Measurements from ENCODE around the gene MAGI2. TPM values are rescaled to one million over a fixed set of nuclear protein-coding genes. Genes with fewer than 3 reads are reported as not detected.

Gene MAGI2
- total RNA-seq, 1 experiment from 2014 or later: 0.52 TPM

DNA sequence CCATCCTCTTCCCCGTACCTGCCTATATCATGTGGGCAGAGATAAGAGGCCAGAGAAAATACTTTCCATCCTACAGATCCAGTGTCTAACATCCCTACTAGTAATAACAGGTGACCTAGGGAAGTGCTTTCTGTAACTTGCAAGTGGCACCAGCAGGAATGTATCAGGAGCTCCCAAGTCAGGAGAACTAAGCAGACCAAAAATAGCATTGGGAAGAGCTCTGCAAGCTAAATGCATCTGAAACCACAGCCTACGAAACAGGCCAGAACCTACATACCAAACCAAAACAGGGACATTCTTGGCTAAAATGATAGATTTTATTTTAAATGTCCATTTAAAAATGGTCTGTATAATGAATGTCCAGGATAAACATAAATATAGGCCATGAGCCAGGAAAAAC lies 974.1 kb downstream of the MAGI2 start:
- H3K4me1 Mint-ChIP-seq (ENCODE audit: low read depth, unreplicated experiment): no peaks in the 10 kb centered on the region
- no peak overlapping the region for H3K4me3 Mint-ChIP-seq (ENCODE audit: low read depth, unreplicated experiment)
- no peak overlapping the region for H3K27ac Mint-ChIP-seq (ENCODE audit: unreplicated experiment)
- H3K27me3 Mint-ChIP-seq (ENCODE audit: unreplicated experiment): no peaks in the 10 kb centered on the region
- intact Hi-C loops (cut with micrococcal nuclease; ENCODE audit: unreplicated experiment): no loop called here
- no peak for DNase-seq
- H3K9me3 Mint-ChIP-seq (ENCODE audit: low read depth, unreplicated experiment): no peaks in the 10 kb centered on the region
- CTCF ChIA-PET: no interaction called here
- no peaks in the 10 kb centered on the region for H3K36me3 Mint-ChIP-seq (ENCODE audit: insufficient read depth, unreplicated experiment)
- TF ChIP-seq, protein P1, sequence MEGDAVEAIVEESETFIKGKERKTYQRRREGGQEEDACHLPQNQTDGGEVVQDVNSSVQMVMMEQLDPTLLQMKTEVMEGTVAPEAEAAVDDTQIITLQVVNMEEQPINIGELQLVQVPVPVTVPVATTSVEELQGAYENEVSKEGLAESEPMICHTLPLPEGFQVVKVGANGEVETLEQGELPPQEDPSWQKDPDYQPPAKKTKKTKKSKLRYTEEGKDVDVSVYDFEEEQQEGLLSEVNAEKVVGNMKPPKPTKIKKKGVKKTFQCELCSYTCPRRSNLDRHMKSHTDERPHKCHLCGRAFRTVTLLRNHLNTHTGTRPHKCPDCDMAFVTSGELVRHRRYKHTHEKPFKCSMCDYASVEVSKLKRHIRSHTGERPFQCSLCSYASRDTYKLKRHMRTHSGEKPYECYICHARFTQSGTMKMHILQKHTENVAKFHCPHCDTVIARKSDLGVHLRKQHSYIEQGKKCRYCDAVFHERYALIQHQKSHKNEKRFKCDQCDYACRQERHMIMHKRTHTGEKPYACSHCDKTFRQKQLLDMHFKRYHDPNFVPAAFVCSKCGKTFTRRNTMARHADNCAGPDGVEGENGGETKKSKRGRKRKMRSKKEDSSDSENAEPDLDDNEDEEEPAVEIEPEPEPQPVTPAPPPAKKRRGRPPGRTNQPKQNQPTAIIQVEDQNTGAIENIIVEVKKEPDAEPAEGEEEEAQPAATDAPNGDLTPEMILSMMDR (IDR thresholded peaks at IDR 0.05; ENCODE audit: unreplicated experiment): no peak
- no TSS peak for BruUV-seq (replicated peaks)

DNA sequence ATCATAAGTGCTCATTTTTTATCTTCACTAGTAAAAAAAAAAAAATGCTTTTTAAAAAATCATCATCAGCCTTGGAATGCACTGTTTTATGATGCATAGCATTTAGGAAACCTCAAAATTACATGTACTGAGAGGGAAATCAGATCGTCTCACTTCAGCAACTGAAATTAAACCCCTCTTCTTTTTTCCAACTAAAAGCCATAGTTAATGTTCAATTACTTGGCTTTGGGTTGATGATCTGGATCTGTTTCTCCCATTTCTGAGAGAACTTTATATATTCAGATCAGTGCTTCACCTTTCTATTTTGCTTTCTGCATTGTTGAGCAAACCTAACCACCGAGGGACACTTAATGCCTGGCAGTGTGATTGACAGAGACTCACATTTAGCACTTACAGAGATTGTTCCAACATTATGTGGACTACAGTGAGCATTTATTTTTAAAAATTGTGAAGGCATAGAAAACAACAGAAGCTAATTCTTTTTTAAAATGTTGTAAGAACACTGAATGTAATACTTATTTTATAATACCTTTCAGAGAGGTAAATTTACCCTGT lies 976.5 kb downstream of the MAGI2 start:
- TF ChIP-seq, protein P1 (IDR thresholded peaks at IDR 0.05; ENCODE audit: unreplicated experiment): no peak
- Mint-ChIP-seq H3K27ac (ENCODE audit: unreplicated experiment) (no peak overlapping the region), H3K4me3 (ENCODE audit: low read depth, unreplicated experiment) (no peak overlapping the region), H3K27me3 (ENCODE audit: unreplicated experiment) (peaks cover 12% of the 10 kb centered on the region), H3K9me3 (ENCODE audit: low read depth, unreplicated experiment) (no peaks in the 10 kb centered on the region), H3K4me1 (ENCODE audit: low read depth, unreplicated experiment) (no peaks in the 10 kb centered on the region), H3K36me3 (ENCODE audit: insufficient read depth, unreplicated experiment) (no peaks in the 10 kb centered on the region)
- CTCF ChIA-PET: no interaction called here
- DNase-seq: no peak
- intact Hi-C loops (cut with micrococcal nuclease; ENCODE audit: unreplicated experiment): no loop called here
- BruUV-seq (replicated peaks): no TSS peak

DNA sequence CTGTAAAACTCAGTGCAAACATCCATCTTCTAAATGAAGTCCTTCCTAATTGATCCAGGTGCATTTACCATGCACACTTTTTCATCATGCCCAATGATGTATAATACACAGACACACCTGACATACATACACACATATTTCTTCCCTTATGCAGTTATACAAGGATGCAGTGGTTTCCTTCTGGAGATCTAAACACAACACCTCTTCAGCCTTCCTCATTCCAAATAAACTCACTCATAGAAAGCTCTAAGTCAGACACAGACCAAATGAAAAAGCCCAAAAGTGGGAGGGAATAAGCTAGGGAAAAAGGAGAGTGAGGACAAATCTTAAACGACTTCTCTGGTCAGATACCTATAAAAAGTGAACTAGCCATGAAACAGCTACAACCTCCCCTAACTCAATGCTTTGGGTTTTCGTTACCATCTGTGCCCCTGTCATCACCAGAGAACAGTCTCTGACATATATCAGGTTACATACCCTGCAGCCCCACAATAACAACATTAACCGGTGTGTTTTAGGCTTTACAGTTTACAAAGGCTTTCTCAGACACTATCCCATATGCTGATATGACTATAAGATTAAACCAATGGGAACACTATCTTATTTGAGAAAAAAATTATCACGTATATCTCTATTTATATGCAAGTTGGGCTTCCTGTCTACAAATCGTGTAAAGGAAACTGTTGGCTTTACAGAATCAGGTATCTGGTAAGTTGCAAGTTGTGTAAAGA lies 979.7 kb downstream of the MAGI2 start:
- CTCF ChIA-PET: no interaction called here
- Mint-ChIP-seq H3K36me3 (ENCODE audit: insufficient read depth, unreplicated experiment) (no peaks in the 10 kb centered on the region), H3K27ac (ENCODE audit: unreplicated experiment) (no peak overlapping the region), H3K4me3 (ENCODE audit: low read depth, unreplicated experiment) (no peak overlapping the region), H3K9me3 (ENCODE audit: low read depth, unreplicated experiment) (no peaks in the 10 kb centered on the region), H3K27me3 (ENCODE audit: unreplicated experiment) (peaks cover 12% of the 10 kb centered on the region), H3K4me1 (ENCODE audit: low read depth, unreplicated experiment) (no peaks in the 10 kb centered on the region)
- intact Hi-C loops (cut with micrococcal nuclease; ENCODE audit: unreplicated experiment): no loop called here
- BruUV-seq (replicated peaks): no TSS peak
- TF ChIP-seq, protein P1 (IDR thresholded peaks at IDR 0.05; ENCODE audit: unreplicated experiment): no peak
- DNase-seq: no peak

DNA sequence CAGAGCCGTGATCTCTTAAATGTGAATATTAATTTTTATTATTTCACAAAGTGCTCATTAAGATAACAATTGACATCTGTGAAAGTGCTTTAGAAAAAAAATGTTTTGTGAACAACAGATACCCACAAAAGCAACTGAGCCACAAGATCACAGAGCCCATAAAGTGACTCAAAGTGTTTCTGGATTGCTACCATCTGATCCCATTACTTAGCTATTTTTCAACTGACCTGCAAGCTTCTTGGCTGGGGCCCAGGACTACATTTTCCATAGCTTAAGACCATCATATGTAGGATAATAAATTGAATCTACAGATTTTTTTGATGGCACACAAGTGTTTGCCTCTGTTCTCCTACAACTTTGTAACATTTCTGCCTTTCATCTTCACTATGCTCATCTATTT lies 980.4 kb downstream of the MAGI2 start:
- no peak overlapping the region for H3K27ac Mint-ChIP-seq (ENCODE audit: unreplicated experiment)
- H3K36me3 Mint-ChIP-seq (ENCODE audit: insufficient read depth, unreplicated experiment): no peaks in the 10 kb centered on the region
- intact Hi-C loops (cut with micrococcal nuclease; ENCODE audit: unreplicated experiment): no loop called here
- CTCF ChIA-PET: no interaction called here
- TF ChIP-seq, protein P1 (IDR thresholded peaks at IDR 0.05; ENCODE audit: unreplicated experiment): no peak
- H3K4me3 Mint-ChIP-seq (ENCODE audit: low read depth, unreplicated experiment): no peak overlapping the region
- no peak for DNase-seq
- peaks cover 12% of the 10 kb centered on the region for H3K27me3 Mint-ChIP-seq (ENCODE audit: unreplicated experiment)
- H3K9me3 Mint-ChIP-seq (ENCODE audit: low read depth, unreplicated experiment): no peaks in the 10 kb centered on the region
- no TSS peak for BruUV-seq (replicated peaks)
- no peaks in the 10 kb centered on the region for H3K4me1 Mint-ChIP-seq (ENCODE audit: low read depth, unreplicated experiment)
